Osteocyte (in vitro differentiated cells): ENCODE data around the gene VPS50. TPM values are rescaled to one million over a fixed set of nuclear protein-coding genes. Genes with fewer than 3 reads are reported as not detected.

Experiments used
- DNase-seq: peaks from one replicate; pipeline ENCODE4 v3.0.0; 2021; ENCODE audit warnings: mixed read lengths; ENCODE audit not compliant: unreplicated experiment; ENCODE audit errors: extremely low spot score
- H3K27ac Mint-ChIP-seq: one replicate; pipeline ENCODE4 v1.8.0; 2021; ENCODE audit warnings: mild to moderate bottlenecking, mixed read lengths; ENCODE audit not compliant: unreplicated experiment
- H3K27me3 Mint-ChIP-seq: one replicate; pipeline ENCODE4 v1.8.0; 2021; ENCODE audit warnings: mixed read lengths; ENCODE audit not compliant: unreplicated experiment
- H3K36me3 Mint-ChIP-seq: one replicate; pipeline ENCODE4 v1.8.0; 2021; ENCODE audit warnings: mixed read lengths; ENCODE audit not compliant: unreplicated experiment
- H3K4me1 Mint-ChIP-seq: one replicate; pipeline ENCODE4 v1.8.0; 2021; ENCODE audit warnings: mixed read lengths; ENCODE audit not compliant: unreplicated experiment
- H3K4me3 Mint-ChIP-seq: one replicate; pipeline ENCODE4 v1.8.0; 2021; ENCODE audit warnings: mild to moderate bottlenecking, moderate library complexity, mixed read lengths; ENCODE audit not compliant: unreplicated experiment
- H3K9me3 Mint-ChIP-seq: one replicate; pipeline ENCODE4 v1.8.0; 2021; ENCODE audit warnings: mixed read lengths; ENCODE audit not compliant: unreplicated experiment
- CTCF ChIP-seq: fragments of 200-600 bp; sonication (generic); IDR thresholded peaks from 2 replicates; pipeline ENCODE4 v1.5.0; 2021; ENCODE audit warnings: antibody characterized with exemption, mild to moderate bottlenecking, moderate library complexity
- long read RNA-seq: library from polyadenylated mRNA; unstranded; transcript quantifications from one replicate; pipeline ENCODE4 v2.0.0, GENCODE V29; 2021
- total RNA-seq: library from RNA; stranded (reverse); gene quantifications from 2 replicates; pipeline ENCODE4 v1.2.1, GENCODE V29; 2021

Gene VPS50
- 23.7 and 25.6 TPM in 2 replicates for total RNA-seq
- long read RNA-seq, transcript VPS50-202 (28 exons, 3,613 nt), result major isoform, 88 of 141 reads
- long read RNA-seq, partial matches to known transcripts, result 28 of 141 reads
- long read RNA-seq, other reads (novel, unspliced or antisense), result 25 of 141 reads

GRCh38 chr7:93231799-93232672, at the start of gene VPS50:
Gene VPS50, plus strand, starts transcription at chr7:93232366. Its CDS starts 102 bp downstream, at chr7:93232468.
- TF ChIP-seq CTCF, result no peak
- peaks cover 9% of the 10 kb centered on the region for H3K4me1 Mint-ChIP-seq
- DNase-seq, result peak; percentile 96
- peak within 1 kb of the TSS; percentile 97 for H3K4me3 Mint-ChIP-seq
- peaks cover 27% of the 10 kb centered on the region for H3K27me3 Mint-ChIP-seq
- H3K36me3 Mint-ChIP-seq, result no peaks in the 10 kb centered on the region
- no peaks in the 10 kb centered on the region for H3K9me3 Mint-ChIP-seq
- H3K27ac Mint-ChIP-seq, result peak within 1 kb of the TSS; percentile 87

GRCh38 chr7:93185303-93186027, 46.7 kb upstream of the VPS50 start:
- no peak overlapping the region for H3K27ac Mint-ChIP-seq
- H3K9me3 Mint-ChIP-seq, result no peaks in the 10 kb centered on the region
- DNase-seq, result no peak
- H3K4me3 Mint-ChIP-seq, result no peak overlapping the region
- TF ChIP-seq CTCF, result no peak
- no peaks in the 10 kb centered on the region for H3K36me3 Mint-ChIP-seq
- H3K27me3 Mint-ChIP-seq, result peaks cover 64% of the 10 kb centered on the region
- peaks cover 6% of the 10 kb centered on the region for H3K4me1 Mint-ChIP-seq

GRCh38 chr7:93188870-93189634, 43.1 kb upstream of the VPS50 start:
- H3K27ac Mint-ChIP-seq, result no peak overlapping the region
- no peaks in the 10 kb centered on the region for H3K36me3 Mint-ChIP-seq
- H3K9me3 Mint-ChIP-seq, result no peaks in the 10 kb centered on the region
- no peak for TF ChIP-seq CTCF
- peaks cover 66% of the 10 kb centered on the region for H3K27me3 Mint-ChIP-seq
- H3K4me1 Mint-ChIP-seq, result peaks cover 9% of the 10 kb centered on the region
- DNase-seq, result no peak
- H3K4me3 Mint-ChIP-seq, result no peak overlapping the region

DNA sequence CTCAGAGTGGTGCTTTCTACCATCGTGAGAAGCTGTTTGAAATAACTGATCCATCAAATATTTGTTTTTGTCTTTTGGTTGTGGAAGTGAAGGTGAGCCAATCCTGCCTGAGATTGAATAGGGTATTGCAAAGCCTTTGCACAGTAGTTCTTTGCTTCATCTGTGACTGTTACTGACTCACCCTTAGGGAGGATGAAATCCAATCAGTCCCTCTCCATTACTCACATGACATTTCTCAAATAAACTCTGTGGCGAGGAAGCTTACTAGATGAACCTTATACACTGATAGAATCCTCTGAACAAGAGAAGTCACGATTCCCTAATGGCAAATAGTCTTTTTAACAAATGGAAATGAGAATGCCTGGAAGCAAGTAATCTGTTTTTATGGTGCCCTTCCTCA, 37.8 kb upstream of the VPS50 start:
- Mint-ChIP-seq H3K27me3 (peaks cover 75% of the 10 kb centered on the region), H3K9me3 (no peaks in the 10 kb centered on the region), H3K36me3 (no peaks in the 10 kb centered on the region), H3K4me1 (peaks cover 3% of the 10 kb centered on the region), H3K4me3 (no peak overlapping the region), H3K27ac (no peak overlapping the region)
- DNase-seq, result no peak
- TF ChIP-seq CTCF, result no peak
